Ecto neural progenitor cell (in vitro differentiated cells): ENCODE measurements around the gene NDUFS6.

Experiments
- DNase-seq: peaks from one replicate; pipeline ENCODE4 v3.0.0-alpha.2; 2018; ENCODE audit warnings: low spot score

Gene NDUFS6

DNA sequence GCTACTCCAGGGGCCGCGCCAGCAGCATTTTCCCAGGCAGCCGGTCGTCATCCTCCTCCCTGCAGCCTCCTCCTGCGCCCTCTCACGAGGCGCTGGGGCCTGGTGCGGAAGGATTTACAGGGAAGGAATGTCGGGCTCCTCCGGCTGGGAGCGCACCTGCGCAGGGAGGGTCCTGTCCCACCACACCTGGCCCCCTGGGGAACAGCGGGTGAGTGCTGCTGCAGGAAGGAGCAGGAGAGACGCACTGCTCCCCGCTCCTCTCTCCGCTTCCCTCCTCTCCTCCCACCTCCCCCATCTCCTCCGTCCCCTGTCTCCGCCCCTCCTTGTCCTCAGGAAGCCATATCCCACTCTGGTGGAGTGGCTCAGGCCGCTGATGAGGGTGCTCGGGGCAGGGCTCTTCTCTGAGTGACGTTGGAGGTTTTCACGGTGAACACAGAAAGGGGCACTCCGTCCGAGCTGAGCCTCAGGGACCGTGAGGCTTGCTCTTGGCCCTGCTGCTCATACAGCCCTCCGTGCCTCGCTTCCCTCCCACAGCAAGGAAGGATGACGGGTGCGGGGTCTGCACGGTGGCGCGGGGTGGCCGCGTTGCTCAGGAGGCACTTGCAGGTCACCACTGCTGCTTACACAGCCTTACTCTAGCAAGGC, 50.2 kb downstream of the NDUFS6 start:
- no peak for DNase-seq

DNA sequence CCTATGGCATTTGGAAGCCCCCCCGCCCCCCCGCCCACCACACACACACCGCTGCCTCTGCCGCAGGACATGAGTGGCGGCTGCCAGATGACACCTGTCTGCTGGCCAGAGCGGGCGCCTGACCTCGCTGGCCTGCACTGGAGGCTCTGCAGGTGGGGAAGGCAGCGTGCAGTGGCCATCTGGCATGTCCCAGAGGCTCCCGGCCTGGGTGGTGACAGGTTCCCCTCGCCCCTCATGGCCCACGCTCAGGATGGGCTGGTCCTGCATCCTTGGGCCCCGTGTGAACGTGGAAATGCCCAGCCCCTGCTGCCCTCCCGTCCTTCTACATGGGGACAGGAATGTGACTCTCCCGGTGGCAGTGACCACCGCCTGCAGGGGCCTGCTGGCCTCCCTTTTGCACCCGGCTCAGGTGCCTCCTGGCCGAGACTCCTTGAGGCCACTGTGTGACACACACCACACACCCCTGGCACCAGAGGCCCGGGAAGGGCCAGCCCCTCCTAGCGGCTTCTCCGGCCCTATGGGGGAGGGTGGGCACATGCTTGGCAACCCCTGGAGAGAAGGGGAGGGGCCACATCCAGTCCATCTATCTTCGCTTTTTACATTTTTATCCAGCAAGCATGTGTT, 51.2 kb downstream of the NDUFS6 start:
- DNase-seq: no peak

GRCh38 chr5:1853531-1853930, 52.3 kb downstream of the NDUFS6 start:
- no peak for DNase-seq

DNA sequence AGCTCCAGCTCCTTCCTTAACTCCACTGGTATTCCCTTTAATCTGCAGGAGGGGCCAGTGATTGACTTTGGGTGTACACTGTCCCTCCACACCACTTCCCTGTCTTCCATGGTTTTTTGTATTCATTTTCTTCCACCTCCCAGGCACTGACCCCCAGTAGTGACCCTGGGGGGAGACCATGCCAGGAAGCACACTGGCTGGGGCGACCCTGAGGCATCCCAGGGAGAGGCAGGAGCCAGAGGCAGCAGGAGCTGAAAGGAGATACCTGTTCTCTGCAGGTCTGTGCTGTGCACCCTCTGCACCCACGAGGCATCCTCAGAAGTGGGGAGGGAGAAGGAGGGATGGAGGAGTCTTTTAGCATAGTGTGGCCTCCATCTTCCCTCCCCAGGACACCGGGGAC, 53.9 kb downstream of the NDUFS6 start:
- no peak for DNase-seq

DNA sequence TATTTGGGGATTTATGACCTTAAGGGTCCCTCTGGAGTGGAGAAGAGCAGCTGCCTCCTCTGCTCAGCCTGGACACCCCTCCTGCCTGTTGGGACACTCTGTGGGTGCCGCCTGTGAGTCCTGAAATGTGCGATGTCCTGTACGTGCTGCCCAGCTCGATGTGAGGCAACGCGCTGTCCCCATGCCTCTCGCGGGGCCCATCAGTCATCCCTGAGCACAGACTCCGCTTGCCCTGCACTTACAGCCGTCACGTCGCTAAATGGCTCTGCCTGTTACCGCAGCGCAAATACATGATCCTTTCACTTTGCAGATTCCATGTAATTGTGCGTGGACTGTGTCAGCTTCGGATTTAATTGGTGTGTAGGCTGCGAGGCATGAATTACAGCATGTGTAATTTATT, 54.4 kb downstream of the NDUFS6 start:
- DNase-seq: no peak

DNA sequence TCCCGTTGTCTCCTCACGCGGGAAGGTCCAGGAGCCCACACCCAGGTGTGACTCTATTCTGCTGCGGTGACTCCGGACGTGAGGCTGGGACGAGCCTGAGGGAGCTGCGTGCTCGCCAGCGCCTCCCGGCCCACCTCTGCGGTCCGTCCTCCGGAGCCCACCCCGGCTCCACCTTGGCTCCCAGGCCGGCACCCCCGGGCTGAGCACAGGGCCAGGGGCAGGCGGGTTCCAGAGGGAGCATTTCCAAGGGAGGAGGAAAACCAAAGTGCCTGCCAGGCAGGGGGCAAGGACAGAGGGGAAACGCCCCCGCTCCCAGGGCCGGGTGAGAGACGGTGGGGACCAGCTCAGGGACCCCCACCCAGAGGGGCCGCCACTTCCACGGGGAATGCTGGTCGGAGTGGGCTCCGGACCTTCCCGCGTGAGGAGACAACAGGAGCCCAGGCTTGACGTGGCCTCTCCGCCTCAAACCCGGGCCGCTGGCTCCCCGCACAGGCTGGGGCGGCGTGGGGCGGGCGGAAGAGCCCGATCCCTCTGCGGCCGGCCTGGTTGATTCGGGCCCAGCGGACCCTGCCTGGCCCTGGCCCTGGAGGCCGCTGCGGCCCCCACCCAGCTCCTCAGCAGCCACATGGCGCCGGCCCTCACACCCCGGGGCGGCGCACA, 55.5 kb downstream of the NDUFS6 start:
- no peak for DNase-seq

DNA sequence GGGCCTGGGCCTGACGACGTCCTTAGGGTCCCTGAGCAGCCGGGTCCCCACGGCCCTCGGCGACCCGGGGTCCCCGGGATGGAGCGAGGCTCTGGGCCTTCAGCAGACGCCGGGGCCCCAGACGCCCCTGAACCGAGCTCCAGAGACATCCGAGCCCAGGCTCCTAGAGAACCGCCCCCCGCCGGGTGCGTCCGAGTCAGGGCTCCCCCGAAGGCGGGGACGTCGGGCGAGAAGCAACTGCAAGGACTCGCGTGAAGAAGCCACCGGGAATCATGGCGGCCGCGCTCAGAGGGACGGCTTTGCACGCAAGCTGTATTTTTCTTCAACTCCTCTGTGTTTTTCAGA, 56.0 kb downstream of the NDUFS6 start:
- no peak for DNase-seq

DNA sequence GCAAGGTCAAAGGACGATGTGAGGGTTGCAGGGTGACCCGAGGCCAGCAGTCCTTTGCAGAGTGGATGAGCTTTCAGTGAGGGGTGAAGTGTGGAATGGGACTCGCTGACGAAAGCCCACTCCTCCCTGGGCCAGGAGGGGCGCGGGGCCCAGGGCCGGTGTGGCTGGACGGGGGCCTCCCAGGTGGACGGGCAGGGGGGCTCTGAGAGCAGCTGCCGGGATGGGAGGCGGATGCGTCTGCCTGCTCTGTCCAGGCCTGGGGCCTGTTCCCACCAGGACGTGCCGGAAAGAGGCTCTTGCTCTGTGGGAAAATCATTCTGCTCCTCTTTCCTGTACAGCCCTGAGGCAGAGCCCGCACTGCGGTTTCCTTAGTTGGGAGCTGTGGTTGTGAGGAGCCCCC, 57.2 kb downstream of the NDUFS6 start:
- DNase-seq: no peak

GRCh38 chr5:1859099-1859498, 57.9 kb downstream of the NDUFS6 start:
- no peak for DNase-seq

- DNase-seq: no peak
Observed at GRCh38 chr5:1860021-1860610, 58.9 kb downstream of the NDUFS6 start.

DNA sequence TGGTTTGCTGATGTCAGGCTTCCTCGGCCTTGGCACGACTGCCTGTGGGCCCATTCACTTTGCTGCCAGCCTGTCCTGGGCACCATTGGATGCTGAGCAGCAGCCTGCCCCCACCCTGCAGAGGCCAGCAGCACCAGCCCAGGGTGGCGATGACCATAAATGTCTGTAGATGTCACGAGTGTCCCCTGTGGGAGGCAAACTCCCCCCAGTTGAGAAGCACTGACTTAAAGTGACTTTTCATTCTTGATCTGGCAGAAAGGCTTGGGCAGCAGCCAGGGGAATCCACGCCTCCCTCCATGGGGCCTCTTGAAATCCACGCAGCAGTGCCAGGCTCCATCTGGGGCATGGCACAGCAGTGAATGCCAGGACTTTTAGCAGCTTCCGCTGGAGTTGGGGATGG, 59.7 kb downstream of the NDUFS6 start:
- no peak for DNase-seq

- DNase-seq: no peak
Observed at GRCh38 chr5:1864896-1865440, 63.8 kb downstream of the NDUFS6 start.

DNA sequence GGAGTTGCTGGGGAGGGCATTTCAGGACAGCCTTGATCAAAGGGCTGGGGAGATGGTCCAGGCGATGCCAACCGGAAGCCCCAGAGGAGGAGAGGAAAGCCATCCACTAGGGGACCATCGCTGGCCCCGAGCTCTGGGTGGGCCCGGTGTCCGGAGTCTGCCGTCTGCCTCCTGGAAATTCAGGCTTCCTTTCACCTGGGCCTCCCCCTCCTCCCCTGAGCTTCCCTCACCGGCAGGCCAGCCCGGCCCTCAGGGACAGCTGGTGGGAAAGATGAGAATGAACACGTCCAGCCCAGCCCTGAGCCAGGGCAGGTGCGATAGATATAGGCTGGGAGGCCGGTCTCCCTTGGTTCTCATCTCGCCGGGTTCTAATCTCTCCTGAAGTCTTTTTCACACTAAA, 64.3 kb downstream of the NDUFS6 start:
- no peak for DNase-seq
